Stimulated activated CD8-positive, alpha-beta memory T cell treated with anti-CD3 and anti-CD28 coated beads, Interleukin-15, amount 100 ng/mL, for 24 hours (primary cell): ENCODE measurements around the gene ACTMAP.

ENCODE experiments used
- DNase-seq: peaks from one replicate; pipeline ENCODE4 v3.0.0-alpha.2; 2020; ENCODE audit warnings: low read depth

ACTMAP gene

DNA sequence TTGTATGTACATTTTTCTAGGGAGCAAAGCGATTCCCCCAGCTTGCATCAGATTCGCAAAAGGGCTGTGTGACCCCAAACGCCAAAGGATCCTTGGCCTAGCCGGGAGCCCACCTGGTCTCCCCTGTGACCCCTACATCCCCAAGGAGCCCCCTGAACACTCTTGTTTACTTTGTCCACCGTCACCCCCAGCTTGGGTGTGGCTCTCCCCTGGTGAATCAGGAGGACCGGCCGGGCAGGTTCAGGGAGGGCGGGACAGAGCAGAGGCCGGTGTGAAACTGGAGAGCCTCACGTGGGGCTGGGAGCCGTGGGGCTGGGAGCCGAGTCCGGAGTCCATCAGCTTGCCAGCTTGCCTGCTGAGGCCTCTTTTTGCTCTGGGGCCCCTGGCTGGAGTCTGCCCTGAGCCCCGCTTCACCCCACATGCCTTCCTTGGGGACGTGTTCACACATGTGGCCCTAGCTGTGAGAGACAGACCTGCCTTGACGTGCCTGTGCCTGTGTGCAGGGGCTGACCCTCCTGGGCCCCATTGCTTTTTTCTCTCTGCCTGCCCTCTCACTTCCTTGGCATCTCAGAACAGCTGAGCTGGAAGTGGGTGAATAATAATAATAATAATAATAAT lies 31.4 kb downstream of the ACTMAP start:
- DNase-seq, result no peak

DNA sequence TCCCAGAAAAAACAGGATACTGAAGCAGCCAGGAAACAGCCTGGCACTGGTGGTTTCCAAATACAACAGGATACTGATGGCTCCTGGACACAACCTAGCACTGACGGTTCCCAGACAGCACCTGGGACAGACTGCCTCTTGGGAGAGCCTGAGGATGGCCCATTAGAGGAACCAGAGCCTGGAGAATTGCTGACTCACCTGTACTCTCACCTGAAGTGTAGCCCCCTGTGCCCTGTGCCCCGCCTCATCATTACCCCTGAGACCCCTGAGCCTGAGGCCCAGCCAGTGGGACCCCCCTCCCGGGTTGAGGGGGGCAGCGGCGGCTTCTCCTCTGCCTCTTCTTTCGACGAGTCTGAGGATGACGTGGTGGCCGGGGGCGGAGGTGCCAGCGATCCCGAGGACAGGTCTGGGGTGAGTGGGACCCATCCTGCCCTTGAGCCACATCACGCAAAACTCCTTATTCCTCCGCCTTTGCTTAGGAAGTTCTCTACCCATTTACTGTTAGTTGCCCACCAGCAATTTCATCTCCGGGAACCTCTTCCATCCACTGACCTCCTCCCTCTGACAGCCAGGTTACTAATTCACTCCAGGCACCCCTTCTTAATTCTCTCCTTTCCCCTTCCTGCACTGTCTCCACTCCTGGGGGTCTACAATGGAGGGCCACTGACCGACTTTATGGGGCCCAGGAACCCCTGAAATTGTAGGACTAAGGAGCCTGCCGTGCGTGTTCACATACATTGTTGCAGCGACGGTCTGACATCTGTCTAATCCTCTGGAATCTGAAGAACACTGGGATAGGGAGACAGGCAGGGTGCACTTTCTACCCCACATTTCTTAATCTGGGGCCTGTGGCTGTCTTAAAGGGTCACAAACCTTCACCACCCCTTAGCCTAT lies 32.1 kb downstream of the ACTMAP start:
- DNase-seq, result no peak

DNA sequence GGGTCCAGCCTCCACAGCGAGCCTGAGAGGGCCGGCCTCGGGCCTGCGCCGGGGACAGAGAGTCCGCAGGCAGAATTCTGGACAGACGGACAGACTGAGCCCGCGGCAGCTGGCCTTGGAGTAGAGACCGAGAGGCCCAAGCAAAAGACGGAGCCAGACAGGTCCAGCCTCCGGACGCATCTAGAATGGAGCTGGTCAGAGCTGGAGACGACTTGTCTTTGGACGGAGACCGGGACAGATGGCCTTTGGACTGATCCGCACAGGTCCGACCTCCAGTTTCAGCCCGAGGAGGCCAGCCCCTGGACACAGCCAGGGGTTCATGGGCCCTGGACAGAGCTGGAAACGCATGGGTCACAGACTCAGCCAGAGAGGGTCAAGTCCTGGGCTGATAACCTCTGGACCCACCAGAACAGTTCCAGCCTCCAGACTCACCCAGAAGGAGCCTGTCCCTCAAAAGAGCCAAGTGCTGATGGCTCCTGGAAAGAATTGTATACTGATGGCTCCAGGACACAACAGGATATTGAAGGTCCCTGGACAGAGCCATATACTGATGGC lies 32.9 kb downstream of the ACTMAP start:
- DNase-seq, result no peak

DNA sequence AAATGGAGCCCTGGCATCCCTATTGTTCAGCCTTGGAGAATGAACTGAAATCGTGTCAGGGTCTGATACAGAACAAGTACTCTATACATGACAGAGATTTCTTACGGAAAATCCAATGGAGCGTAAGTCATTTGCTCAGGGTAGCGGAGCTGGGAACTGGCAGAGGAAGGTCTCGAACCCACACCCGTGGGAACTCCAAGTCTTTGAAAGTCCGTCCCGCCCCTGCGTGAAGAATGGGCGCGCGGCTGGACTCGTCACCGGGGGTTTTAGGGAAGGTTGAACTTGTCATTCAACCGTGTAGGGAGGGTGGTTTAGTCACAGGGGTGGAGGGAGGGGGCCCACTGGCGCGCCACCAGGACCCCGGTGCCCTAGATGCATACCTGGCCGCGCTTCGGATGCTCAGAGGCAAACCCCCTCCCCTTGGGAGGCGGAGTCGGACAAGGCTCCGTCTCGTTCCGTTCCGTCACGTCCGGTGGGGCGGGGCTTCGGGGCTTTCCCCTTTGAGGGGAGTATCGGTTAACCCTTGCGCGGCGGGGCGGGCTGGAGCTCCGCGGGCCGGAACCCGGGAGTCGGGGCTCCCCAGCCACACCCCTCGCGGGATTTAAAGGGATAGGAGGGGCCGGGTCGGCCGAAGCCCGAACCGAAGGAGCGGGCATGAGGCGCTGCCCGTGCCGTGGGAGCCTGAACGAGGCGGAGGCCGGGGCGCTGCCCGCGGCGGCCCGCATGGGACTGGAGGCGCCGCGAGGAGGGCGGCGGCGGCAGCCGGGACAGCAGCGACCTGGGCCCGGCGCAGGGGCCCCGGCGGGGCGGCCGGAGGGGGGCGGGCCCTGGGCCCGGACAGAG lies 33.6 kb downstream of the ACTMAP start, which contains the start of the genes COQ8B and ITPKC:
TSS of gene COQ8B (minus strand) at position 405 of the 843 bp plus-strand sequence. CDS start 2,254 bp downstream, outside the sequence.
TSS of gene ITPKC (plus strand) at position 631 of the 843 bp plus-strand sequence. CDS start at position 655, 24 bp downstream.
- DNase-seq, result peak; percentile 100

DNA sequence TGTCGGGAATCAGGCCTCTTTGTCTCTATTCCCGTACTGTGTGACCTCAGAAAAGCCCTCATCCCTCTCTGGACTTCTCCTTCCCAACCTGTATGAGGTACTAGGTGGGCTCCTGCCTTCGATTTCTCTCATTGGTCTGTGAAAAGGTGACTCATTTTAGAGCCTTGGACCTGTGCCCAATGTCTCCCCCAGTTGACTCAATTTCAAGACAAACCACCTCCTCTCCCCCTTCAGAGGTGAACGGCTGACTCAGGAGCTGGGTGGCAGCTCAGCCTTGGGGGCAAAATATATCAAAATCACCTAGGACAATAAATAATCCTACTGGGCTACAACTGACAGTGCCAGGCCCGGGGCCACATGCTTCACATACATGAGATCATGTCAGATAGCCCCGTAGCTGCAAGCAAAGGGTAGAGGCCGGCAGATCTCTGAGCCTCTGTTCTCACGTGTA lies 34.2 kb downstream of the ACTMAP start:
- DNase-seq, result peak; percentile 29

DNA sequence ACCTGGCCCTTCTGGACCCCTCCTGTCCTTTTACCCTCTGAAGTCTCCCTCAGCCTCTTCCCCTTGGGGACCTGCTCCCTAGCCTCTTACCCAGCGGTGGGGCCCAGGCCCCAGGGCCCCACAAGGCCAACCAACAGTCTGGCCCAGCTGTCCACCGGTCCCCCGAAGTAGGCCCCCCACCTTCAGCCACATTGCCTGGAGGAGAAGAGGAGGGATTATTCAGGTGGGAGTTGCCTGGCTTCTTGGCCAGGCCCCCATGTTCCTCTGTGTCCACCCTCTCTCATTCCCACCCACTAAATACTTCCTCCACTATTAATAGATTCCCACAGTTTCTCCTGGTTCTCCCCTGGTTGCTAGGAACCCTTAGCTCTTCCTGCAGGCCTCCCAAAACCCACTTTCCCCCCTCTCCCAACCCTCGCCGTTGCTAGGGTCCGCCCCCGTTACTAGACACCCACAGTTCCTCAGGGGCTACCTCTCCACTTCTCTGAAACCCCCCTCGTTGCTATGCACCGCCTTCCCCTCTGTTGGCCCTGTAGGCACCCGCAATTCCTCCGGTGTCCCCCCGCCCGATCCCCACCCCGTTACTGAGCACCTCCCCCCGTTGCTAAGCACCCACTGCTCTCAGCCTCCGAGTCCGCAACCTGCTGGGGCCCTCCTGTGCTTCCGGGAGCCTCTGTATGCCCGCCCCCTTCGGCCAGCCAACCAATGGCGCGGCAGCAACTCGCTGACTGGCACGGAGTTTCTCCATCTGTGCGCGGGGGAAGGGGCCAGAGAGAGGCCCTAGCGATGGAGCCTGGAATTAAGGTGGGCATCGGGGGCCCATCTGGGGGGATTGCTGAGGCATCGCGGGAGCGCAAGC lies 35.6 kb downstream of the ACTMAP start:
- peak; percentile 69 for DNase-seq

DNA sequence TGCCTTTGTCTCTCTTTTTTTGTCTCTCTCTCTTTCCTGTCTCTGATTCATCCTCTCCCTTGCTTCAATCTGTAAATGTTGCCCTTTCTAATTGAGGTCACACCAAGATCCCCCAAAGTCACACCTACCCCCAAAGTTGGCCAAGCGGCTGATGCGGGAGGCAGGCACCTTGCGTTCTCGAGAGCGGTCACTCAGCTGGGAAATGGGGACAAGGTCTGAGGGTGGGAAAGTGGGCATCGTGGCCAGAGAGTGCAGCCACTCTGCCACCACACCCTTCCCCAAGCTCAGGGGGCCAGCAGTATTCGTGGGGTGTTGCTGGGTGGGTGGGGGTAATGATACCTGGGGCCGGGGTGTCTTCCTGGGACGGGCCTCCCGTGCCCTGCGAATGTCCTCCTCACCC lies 36.3 kb downstream of the ACTMAP start:
- DNase-seq, result no peak

DNA sequence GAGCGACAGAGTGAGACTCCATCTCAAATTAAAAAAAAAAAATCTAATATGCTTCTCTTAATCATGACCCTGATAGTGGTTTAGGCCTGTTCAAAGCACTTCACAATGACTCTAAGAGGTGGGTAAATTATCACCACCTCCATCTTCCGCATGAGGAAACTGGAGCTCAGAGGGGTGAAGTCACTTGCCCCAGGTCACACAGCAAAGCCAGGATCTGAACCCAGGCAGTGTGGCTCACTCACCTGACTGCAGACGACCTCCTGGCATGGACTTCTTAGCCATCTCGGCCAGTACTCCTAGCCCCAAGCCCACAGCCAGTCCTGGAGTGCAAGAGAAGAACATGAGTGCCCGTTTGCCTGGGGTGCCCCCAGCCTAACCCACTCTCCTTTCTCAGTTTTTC lies 40.5 kb downstream of the ACTMAP start:
- no peak for DNase-seq

DNA sequence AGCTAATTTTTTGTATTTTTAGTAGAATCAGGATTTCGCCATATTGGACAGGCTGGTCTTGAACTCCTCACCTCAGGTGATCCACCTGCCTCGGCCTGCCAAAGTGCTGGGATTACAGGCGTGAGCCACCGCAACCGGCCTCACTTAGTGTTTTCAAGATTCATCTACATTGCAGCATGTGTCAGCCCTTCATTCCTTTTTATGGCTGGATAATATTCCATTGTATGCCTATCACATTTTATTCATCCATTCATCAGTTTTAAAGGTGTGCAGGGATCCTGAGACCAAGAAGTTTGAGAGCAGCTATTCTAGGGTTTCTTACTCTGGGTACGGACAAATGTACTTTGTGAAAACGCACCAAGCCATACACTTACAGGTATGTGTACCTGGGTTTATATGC lies 42.7 kb downstream of the ACTMAP start:
- DNase-seq, result no peak

DNA sequence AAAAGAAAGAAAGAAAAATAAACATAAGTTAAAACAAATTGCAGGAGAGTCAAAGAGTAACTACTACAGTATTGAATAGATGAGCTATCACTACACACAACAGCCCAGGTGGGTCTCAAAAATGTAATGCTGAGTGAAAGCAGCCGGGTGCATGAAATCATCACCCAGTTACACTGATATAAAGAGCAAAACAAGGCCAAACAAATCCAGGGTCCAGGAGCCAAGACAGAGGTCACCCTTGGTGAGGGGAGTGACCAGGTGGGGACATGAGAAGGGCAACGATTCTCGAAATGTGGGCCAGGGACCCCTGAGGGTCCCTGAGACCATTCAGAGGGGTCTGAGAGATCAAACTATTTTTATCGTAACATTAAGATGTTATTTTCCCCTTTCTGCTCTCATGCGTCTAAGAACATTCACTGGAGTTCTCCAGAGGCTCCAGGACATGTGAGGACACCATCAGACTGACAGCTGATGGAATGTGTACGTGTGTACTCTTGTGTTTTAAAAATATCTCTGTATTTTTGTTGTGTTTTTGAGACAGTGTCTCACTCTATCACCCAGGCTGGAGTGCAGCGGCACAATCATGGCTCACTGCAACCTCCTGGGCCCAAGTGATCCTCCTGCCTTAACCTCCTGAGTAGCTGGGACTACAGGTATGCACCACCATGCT lies 44.2 kb downstream of the ACTMAP start:
- no peak for DNase-seq

DNA sequence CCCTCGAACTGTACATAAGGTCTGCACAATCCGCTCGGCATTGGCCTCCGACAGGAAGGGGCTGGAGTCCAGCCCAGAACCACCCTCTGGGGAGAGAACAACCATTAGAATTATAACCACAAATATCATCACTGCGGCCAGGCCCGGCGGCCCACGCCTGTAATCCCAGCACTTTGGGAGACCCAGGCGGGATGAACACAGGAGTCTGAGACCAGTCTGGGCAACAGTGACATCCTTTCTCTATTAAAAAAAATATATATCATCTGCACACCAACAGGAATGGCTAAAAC lies 45.0 kb downstream of the ACTMAP start:
- DNase-seq, result no peak

DNA sequence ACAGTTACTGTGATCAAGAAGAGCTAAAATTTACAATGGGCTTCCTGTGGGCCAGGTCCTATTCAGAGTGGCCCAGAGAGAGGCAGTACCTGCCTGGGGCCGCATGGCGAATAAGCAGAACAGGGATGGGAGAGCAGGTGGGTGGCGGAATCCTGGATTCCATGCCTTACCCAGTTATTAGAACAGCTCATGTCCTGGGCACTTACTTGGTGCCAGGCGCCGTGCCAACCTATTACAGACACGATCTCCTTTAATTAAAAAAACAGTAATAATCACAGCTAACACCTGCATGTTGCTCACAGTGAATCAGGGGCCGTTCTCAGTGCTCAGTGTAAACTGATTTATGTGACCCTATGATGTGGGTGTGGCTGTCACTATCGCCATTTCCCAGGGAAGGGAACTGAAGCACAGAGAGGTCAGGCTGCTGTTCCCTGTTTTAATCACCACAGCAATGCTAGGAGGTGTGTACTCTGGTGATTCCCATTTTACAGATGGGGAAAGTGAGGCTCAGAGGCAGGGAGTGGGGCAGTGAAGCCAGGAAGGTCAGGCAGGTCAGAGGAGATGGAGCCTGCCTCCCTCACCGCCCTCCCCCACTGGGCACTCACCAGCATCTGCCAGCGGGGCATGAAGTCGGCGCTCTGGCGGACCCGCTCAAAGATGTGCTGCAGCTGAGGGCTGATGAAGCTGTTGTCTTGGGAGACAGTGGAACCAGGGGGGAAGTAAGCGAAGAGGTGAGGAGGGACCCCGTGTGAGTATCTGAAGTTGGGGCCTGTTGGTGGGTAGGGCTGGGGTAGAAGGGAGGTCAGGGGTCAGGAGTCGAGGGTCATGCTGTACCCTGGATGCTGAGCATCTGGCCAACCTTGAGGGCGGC lies 45.6 kb downstream of the ACTMAP start:
- DNase-seq, result no peak

DNA sequence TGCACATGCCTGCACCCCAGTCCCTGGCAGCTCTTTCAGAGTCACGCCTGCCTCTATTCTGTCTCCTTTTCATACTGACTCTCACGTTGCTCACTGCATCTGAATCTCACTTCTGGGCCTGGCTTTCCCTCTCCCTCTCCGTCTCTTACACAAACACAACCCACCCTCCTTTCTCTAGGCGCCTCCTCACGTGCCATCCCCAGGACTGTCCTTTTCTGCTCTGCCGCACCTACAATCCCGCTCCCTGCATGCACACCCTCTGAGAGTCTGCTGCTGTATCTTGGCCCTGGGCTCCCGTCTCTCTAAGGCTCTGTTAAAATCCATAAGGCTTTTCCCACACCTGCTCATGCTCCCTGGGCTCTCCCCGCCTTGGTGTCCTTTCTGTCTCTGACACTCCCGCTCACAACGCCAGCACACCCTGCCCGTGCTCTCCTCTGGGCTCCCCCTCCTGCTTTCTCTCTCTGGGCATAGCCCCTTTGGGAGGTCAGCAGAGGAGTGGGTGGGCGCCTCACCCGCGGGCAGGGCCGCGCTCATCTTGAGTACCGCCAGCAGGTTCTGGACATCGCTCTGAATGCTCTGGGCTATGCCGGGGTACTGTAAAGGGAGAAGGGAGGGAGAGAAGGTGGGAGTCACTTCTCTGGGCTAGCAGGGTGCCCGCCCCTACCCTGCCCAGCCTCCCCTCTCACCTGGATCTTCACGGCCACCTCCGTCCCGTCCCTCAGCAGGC lies 47.1 kb downstream of the ACTMAP start:
- no peak for DNase-seq

DNA sequence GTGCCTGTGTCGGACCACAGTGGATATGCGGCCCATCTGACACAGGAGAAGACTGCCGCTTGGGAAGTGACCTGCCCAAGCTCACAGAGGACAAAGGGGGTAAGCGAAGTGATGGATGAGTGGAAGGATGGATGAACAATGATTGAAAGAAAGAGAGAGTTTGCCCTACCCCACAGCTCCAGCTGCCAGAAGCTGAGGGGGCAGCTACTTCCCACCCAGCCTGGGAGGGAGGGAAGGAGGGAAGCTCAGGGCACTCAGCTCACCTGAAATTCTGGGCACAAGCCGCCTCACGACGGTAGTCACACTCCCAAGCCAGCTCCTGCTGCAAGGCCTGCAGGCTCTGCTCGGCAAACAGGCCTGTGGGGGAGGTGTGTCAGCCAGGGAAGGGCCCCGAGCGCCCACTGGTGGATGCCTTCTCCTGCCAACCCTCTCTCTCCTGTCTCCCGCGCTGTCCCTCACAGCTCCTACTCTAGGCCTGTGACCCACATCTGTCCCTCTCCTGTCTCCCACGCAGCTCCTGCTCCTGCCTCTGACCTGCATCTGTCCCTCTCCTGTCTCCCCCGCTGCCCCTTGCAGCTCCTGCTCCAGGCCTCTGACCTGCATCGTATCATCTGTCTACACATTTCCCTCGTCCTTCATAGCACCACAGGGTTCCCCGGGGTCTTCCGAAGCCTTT lies 47.8 kb downstream of the ACTMAP start:
- no peak for DNase-seq

DNA sequence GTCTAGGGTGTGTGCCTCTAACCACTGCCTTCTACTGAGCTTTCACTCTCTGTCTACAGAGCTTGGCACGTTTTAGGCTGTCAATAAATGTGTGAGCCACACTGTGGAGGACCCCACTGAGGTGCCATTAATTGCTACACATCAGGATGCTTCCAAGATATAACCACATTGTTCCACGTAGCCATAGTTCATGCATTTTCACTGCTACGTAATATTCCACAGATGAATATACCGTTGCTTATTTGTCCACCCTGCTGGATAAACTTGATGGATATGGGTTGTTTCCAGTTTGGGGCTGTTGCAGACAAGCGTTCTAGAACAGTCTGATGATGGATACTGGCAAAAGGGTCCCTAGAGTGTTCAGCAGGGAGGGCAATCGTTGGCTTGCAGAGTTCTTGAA lies 48.5 kb downstream of the ACTMAP start:
- DNase-seq, result no peak

DNA sequence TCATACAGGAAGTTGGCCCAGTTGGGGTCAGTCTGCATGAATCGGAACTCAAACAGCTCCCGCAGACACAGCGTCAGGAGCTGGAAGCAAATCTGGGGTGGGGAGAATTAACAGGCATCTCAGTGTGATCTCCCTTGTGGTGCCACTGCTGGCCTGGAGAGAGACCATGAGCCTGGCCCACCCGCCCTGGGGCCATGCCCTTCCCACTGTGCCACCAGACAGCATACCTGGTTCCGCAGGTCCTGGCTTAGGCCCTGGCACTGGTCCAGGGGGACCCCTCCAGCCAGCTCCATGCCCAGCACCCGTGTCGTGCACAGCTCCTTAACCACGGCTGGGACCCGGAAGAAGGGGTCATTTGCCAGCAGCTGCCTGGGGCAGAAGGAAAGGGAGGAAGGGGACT lies 50.2 kb downstream of the ACTMAP start:
- no peak for DNase-seq

DNA sequence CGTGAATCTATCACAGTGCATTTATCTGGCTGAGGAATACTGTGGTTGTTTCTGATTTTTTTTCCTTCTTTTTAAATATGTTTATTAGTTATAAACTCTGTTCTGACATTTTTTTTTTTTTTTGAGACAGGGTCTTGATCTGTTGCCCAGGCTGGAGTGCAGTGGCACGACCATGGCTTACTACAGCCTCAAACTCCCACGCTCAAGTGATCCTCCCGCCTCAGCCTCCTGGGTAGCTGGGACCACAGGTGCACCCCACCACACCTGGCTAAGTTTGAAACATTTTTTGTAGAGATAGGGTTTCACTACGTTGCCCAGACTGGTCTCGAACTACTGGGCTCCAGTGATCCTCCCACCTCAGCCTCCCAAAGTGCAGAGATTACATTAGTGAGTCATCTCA lies 53.3 kb downstream of the ACTMAP start:
- no peak for DNase-seq

DNA sequence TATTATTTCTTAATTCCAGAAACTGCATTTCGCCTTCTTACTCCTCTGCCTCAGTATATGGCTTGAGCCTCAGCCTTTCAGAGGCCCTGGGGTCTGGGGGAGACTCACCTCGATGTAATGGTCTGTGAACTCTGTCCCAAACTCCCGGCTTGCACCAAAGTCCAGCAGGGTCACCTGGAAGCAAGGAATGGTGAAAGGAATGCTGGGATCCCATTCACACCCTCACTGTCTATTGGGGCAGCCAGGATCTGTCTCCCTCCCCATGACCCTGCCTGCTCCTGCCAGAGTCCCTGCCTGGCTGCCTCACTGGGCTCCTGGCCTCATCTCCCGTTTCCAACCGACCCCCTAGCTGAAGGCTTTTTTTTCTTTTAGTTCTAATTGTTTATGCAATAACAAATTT lies 54.4 kb downstream of the ACTMAP start:
- no peak for DNase-seq
